SU-DHL-6 (cell line): ENCODE results near the gene FOXO3.

Experiments used
- CTCF ChIP-seq: fragments of 200-600 bp; sonication (generic); IDR thresholded peaks from one replicate; pipeline ENCODE4 v1.5.1; 2017; ENCODE audit warnings: antibody characterized with exemption, mild to moderate bottlenecking, low read length, moderate library complexity; ENCODE audit not compliant: insufficient read depth, poor library complexity, severe bottlenecking
- EZH2phosphoT487 ChIP-seq: fragments of 200-600 bp; sonication (generic), shearing (Covaris generic); conservative IDR thresholded peaks from 2 replicates; pipeline ENCODE4 v1.6.1; 2018; ENCODE audit warnings: mild to moderate bottlenecking, antibody characterized with exemption, low read length, moderate library complexity, mixed read lengths

GRCh38 chr6:108714766-108715414, 154.2 kb downstream of the FOXO3 start:
- TF ChIP-seq CTCF (no peak), EZH2phosphoT487 (no peak)
